Stimulated activated CD4-positive, alpha-beta T cell treated with anti-CD3 and anti-CD28 coated beads, Interleukin-4, amount 100 ng/mL, for 1 hour (primary cell): ENCODE data around the gene CDH23.

Experiments
- DNase-seq: peaks from one replicate; pipeline ENCODE4 v3.0.0-alpha.2; 2020

Gene CDH23

GRCh38 chr10:71831646-71832552 lies 435.2 kb downstream of the CDH23 start:
- no peak for DNase-seq

DNA sequence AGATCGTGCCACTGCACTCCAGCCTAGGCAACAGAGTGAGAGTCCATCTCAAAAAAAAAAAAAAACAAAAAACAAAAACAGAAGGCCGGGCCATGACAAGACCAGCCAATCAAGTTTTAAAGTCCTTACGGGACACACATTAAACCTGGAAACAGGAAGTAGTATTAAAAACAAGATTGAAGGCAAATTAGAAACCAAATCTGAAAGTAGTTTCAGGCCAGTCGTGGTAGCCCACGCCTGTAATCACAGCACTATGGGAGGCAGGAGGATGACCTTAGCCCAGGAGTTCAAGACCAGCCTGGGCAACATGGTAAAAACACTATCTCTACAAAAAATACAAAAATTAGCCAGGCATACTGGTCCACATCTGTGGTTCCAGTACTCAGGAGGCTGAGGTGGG lies 436.2 kb downstream of the CDH23 start:
- no peak for DNase-seq

- DNase-seq: no peak
These were observed 437.0 kb downstream of the CDH23 start for GRCh38 chr10:71833451-71834342.

DNA sequence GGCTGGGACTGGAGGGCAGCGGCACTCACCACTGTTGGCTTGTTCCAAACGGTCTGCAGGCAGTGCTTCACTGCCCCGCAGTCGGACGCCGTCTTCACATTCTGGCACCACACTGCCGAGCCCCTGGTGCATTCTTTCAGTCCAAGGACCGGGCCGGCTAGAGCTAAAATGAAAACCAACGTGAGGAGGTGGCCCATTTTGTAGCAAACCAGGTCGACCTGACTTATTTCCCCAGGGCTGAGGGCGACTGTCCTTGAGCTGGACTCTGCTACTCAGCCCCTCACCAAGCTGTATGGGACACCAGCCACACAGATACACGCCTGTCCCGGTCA lies 437.6 kb downstream of the CDH23 start:
- no peak for DNase-seq

DNA sequence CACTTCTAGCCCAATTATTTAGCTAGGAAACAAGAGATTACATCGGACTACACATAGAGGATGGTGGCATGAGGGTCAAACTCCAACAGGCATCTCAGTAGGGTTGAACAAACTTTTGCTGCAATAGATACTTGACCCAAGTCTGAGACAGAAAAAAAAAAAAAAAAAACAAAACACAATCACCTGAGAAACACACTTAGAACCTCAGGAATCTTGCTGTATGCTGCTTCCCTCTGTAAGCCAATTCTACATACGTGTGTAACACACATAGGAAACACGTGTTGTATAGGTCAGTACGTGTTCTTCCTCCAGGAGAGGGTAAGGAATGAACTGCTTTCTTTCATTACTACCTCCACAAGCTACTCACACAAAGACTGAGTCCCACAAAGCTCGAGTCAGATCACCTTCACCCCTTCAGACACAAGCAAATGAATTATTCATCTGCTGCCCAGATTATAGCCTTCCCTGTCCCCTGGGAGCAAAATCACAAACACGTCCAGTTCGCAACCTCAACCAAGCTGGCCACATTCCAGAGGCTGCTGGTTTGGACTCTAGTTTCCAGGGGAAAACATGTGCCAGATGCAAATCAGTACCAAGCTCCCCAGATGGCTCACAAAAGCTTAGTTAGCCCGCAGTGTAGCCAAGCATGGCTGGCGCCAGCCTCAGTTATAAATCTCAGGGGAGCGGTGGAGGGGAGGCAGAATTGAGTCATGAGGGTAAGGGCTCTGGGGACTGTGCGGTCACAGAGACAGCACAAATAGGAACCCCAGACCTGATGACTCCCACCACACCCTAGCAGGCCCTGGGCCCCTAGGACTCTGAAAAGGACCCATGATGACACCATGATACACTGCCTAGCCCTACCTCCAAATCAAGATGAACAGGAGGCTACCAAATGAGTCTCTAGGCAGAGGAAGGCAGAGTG lies 439.2 kb downstream of the CDH23 start:
- no peak for DNase-seq

DNA sequence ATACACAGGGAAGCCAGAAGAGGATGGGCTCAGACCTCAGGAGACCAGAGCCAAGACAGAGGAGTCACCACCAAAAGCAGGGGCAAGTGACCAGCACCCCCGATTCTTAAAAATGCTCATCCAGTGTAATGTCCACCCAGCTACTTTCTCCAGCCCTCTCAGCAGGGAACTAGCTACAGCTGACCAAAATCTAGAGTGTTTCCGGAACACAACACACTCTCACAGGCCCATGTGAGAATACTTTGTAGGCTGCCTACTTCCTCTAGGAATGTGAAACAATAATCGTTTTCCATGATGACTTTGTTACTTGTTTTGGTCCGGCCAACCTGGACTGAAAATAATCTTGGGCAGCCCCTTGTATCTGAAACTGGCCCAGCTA lies 439.9 kb downstream of the CDH23 start:
- no peak for DNase-seq

GRCh38 chr10:71837098-71837827 lies 440.5 kb downstream of the CDH23 start:
- DNase-seq: no peak

- no peak for DNase-seq
These were observed 441.8 kb downstream of the CDH23 start for GRCh38 chr10:71838264-71839211.

- DNase-seq: no peak
These were observed 443.6 kb downstream of the CDH23 start for GRCh38 chr10:71840177-71840957.

DNA sequence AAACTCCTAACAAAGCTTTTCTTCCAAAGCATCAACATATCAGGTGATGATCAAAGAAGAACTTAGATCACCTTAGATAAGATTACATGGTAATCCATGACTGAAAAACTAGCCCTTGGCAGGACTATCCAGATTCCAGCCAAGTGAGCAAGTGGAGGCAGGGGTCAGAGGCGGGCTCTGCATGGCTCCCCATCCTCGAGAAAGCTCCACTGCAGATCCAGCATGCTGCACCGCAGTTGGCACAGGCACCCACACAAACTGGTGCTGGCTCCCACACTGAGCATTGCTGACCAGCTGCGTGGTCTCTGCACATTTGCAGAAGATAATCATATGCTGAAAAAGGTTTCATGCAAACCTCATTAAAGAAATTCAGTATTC lies 444.2 kb downstream of the CDH23 start:
- DNase-seq: no peak

- DNase-seq: no peak
These were observed 445.7 kb downstream of the CDH23 start for GRCh38 chr10:71842422-71842821.

DNA sequence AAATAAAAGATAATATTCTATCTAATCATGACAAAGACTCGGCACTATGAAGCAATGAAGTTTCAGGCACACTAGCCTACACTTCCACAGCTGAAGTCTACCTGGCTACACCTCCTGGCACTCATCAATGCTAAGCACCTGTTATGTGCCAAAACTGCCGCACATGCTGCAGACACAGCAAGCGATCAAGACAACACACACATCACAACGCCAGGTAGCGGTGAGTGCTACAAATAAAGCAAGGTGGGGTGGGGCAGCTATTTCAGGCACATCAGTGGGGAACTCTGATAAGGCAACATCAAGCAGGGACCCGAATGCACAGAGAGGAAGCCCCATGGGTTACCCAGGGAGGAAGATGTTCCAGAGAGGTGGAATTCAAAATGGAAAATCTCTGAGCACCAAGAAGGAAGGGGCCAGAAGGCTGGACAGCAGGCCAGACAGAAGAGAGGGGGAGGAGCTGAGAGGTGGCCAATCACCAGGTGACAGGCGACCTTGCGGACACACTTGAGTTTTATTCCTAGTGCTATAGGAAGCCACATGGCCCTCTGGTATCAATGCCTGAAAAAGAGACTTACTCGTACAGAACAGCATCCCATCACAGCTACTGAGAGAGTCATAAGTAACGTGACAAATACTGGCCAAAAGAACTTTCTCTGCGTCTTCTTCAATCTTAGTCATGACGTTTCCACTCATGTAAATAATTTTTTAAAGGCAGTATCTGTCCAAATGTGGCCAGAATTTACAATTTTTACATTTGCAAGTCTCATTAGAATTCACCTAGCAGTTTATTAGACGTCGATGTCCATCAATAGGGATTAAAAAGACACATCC lies 446.4 kb downstream of the CDH23 start:
- no peak for DNase-seq

GRCh38 chr10:71844084-71844483 lies 447.4 kb downstream of the CDH23 start:
- DNase-seq: no peak

- DNase-seq: no peak
These were observed 448.0 kb downstream of the CDH23 start for GRCh38 chr10:71844695-71845094.

GRCh38 chr10:71845410-71846405 lies 449.0 kb downstream of the CDH23 start:
- DNase-seq: no peak

DNA sequence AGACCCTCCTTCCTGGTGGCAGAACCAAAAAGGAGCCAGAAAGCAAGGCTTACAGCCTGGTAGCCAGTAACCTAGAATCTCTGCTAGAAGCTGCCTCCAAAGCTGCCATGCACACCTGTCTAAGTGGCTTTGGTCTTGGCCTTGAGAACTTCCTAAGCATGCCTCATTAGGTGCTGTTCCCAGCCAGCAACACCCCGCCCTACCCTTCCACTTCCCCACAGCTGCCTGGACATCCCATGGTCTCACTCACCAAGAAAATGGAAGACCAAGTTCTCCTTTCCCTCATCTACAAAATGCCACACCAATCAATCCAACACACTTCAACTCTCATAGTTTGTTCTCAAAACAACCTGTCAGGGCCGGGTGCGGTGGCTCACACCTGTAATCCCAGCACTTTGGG lies 450.1 kb downstream of the CDH23 start:
- DNase-seq: no peak

- no peak for DNase-seq
These were observed 450.7 kb downstream of the CDH23 start for GRCh38 chr10:71847418-71847817.
